WTC11 (cell line): ENCODE results near the gene MRPL37.

Experiments used
- ARID4B ChIP-seq: sonication (generic); formaldehyde crosslinking; IDR thresholded peaks from 2 replicates; pipeline ENCODE4 v1.8.0; 2023; ENCODE audit warnings: missing genetic modification reagents, mild to moderate bottlenecking, borderline replicate concordance
- CTCF ChIP-seq: fragments of 200-600 bp; IDR thresholded peaks from 2 replicates; pipeline ENCODE4 v1.8.0; 2022; ENCODE audit warnings: antibody characterized with exemption
- FOXJ3 ChIP-seq: sonication (generic); formaldehyde crosslinking; IDR thresholded peaks from 2 replicates; pipeline ENCODE4 v1.9.0; 2021; ENCODE audit warnings: missing genetic modification reagents, mild to moderate bottlenecking, borderline replicate concordance
- GABPB1 ChIP-seq: sonication (generic); formaldehyde crosslinking; IDR thresholded peaks from 2 replicates; pipeline ENCODE4 v1.8.1; 2023; ENCODE audit warnings: mild to moderate bottlenecking, missing genetic modification reagents
- NFYB ChIP-seq: sonication (generic); formaldehyde crosslinking; conservative IDR thresholded peaks from 2 replicates; pipeline ENCODE4 v1.8.0; 2022; ENCODE audit warnings: low read depth, missing genetic modification reagents
- SP1 ChIP-seq: sonication (generic); formaldehyde crosslinking; conservative IDR thresholded peaks from 2 replicates; pipeline ENCODE4 v1.8.1; 2022; ENCODE audit warnings: missing genetic modification reagents
- ZNF671 ChIP-seq: fragments of 250-450 bp; sonication (Bioruptor Pico); IDR thresholded peaks from 2 replicates; pipeline ENCODE4 v1.8.0; 2021; ENCODE audit warnings: mild to moderate bottlenecking
- TF ChIP-seq, protein P1 (sequence below): sonication (generic); formaldehyde crosslinking; IDR thresholded peaks from 2 replicates; pipeline ENCODE4 v1.8.1; 2023; ENCODE audit warnings: mild to moderate bottlenecking, missing genetic modification reagents, moderate library complexity
- TF ChIP-seq, protein P2 (sequence below): sonication (generic); formaldehyde crosslinking; conservative IDR thresholded peaks from 2 replicates; pipeline ENCODE4 v1.8.1; 2023; ENCODE audit warnings: mild to moderate bottlenecking, low read depth, missing genetic modification reagents, moderate library complexity

GRCh38 chr1:54248966-54249365 is 49.0 kb downstream of the MRPL37 start:
- TF ChIP-seq GABPB1 (no peak), SP1 (CRISPR knock-in tag) (no peak), NFYB (CRISPR knock-in tag) (no peak), CTCF (no peak), ARID4B (CRISPR knock-in tag) (no peak), ZNF671 (no peak), FOXJ3 (CRISPR knock-in tag) (no peak)
- TF ChIP-seq, protein P1, sequence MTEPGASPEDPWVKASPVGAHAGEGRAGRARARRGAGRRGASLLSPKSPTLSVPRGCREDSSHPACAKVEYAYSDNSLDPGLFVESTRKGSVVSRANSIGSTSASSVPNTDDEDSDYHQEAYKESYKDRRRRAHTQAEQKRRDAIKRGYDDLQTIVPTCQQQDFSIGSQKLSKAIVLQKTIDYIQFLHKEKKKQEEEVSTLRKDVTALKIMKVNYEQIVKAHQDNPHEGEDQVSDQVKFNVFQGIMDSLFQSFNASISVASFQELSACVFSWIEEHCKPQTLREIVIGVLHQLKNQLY (CRISPR knock-in tag) = no peak
- TF ChIP-seq, protein P2, sequence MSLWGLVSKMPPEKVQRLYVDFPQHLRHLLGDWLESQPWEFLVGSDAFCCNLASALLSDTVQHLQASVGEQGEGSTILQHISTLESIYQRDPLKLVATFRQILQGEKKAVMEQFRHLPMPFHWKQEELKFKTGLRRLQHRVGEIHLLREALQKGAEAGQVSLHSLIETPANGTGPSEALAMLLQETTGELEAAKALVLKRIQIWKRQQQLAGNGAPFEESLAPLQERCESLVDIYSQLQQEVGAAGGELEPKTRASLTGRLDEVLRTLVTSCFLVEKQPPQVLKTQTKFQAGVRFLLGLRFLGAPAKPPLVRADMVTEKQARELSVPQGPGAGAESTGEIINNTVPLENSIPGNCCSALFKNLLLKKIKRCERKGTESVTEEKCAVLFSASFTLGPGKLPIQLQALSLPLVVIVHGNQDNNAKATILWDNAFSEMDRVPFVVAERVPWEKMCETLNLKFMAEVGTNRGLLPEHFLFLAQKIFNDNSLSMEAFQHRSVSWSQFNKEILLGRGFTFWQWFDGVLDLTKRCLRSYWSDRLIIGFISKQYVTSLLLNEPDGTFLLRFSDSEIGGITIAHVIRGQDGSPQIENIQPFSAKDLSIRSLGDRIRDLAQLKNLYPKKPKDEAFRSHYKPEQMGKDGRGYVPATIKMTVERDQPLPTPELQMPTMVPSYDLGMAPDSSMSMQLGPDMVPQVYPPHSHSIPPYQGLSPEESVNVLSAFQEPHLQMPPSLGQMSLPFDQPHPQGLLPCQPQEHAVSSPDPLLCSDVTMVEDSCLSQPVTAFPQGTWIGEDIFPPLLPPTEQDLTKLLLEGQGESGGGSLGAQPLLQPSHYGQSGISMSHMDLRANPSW = no peak
